ENCODE measurements around the gene IL9.

The IL9 gene

GRCh38 chr5:135850671-135851070 is 45.0 kb downstream of the IL9 start:
- H3K4me3 ChIP-seq (ENCODE audit: control insufficient read depth, low read depth, low read length), result no peak overlapping the region
- no peak for TF ChIP-seq CTCF (conservative IDR thresholded peaks at IDR 0.05; ENCODE audit: control insufficient read depth, insufficient read depth, low read depth, low read length)
- DNase-seq (ENCODE audit: low read depth), result no peak

- TF ChIP-seq CTCF (conservative IDR thresholded peaks at IDR 0.05; ENCODE audit: control insufficient read depth, insufficient read depth, low read depth, low read length), result no peak
- H3K4me3 ChIP-seq (ENCODE audit: control insufficient read depth, low read depth, low read length), result no peak overlapping the region
- DNase-seq (ENCODE audit: low read depth), result no peak
These were observed 45.4 kb downstream of the IL9 start for GRCh38 chr5:135850231-135850630.

GRCh38 chr5:135847976-135848375 is 47.7 kb downstream of the IL9 start:
- DNase-seq (ENCODE audit: low read depth), result no peak
- no peak overlapping the region for H3K4me3 ChIP-seq (ENCODE audit: control insufficient read depth, low read depth, low read length)
- TF ChIP-seq CTCF (conservative IDR thresholded peaks at IDR 0.05; ENCODE audit: control insufficient read depth, insufficient read depth, low read depth, low read length), result no peak

GRCh38 chr5:135846311-135846710 is 49.3 kb downstream of the IL9 start:
- no peak for TF ChIP-seq CTCF (conservative IDR thresholded peaks at IDR 0.05; ENCODE audit: control insufficient read depth, insufficient read depth, low read depth, low read length)
- no peak overlapping the region for H3K4me3 ChIP-seq (ENCODE audit: control insufficient read depth, low read depth, low read length)
- no peak for DNase-seq (ENCODE audit: low read depth)

- H3K4me3 ChIP-seq (ENCODE audit: control insufficient read depth, low read depth, low read length), result no peak overlapping the region
- TF ChIP-seq CTCF (conservative IDR thresholded peaks at IDR 0.05; ENCODE audit: control insufficient read depth, insufficient read depth, low read depth, low read length), result no peak
- no peak for DNase-seq (ENCODE audit: low read depth)
These were observed 51.9 kb downstream of the IL9 start for GRCh38 chr5:135843571-135844337.

- DNase-seq (ENCODE audit: low read depth), result no peak
- H3K4me3 ChIP-seq (ENCODE audit: control insufficient read depth, low read depth, low read length), result no peak overlapping the region
- TF ChIP-seq CTCF (conservative IDR thresholded peaks at IDR 0.05; ENCODE audit: control insufficient read depth, insufficient read depth, low read depth, low read length), result no peak
These were observed 52.9 kb downstream of the IL9 start for GRCh38 chr5:135842737-135843136.
